VCaP (cell line): ENCODE data around the gene FBN1.

Experiments used
- H3K27ac ChIP-seq: fragments of 450-650 bp; 2 replicates; pipeline ENCODE4 v1.5.1; 2017
- TF ChIP-seq, protein P1 (sequence below): fragments of 450-650 bp; conservative IDR thresholded peaks from 2 replicates; pipeline ENCODE4 v1.5.1; 2017; ENCODE audit warnings: mild to moderate bottlenecking, moderate library complexity

The FBN1 gene

DNA sequence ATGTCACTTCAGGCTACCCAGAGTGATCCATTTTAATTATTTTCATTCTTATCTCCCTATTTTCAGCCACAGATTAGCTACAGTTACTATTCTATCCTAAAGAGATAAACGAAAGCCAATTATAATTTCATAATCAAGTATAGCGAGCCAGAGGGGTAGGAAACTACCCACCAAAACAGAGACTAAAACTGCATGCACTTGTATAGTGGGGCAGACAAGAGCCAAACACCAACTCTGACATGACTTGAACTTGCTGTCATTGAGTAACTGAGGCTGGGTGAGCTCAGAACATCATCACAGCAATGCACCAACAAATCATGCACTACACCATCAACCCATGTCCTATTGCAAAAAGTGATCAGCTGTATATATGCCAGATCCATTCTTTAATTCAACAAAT is 64.8 kb downstream of the FBN1 start:
- TF ChIP-seq, protein P1, sequence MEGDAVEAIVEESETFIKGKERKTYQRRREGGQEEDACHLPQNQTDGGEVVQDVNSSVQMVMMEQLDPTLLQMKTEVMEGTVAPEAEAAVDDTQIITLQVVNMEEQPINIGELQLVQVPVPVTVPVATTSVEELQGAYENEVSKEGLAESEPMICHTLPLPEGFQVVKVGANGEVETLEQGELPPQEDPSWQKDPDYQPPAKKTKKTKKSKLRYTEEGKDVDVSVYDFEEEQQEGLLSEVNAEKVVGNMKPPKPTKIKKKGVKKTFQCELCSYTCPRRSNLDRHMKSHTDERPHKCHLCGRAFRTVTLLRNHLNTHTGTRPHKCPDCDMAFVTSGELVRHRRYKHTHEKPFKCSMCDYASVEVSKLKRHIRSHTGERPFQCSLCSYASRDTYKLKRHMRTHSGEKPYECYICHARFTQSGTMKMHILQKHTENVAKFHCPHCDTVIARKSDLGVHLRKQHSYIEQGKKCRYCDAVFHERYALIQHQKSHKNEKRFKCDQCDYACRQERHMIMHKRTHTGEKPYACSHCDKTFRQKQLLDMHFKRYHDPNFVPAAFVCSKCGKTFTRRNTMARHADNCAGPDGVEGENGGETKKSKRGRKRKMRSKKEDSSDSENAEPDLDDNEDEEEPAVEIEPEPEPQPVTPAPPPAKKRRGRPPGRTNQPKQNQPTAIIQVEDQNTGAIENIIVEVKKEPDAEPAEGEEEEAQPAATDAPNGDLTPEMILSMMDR = no peak
- H3K27ac ChIP-seq = no peak overlapping the region

- no peak overlapping the region for H3K27ac ChIP-seq
- TF ChIP-seq, protein P1 = no peak
Measured at GRCh38 chr15:48579945-48580671, 65.4 kb downstream of the FBN1 start.

GRCh38 chr15:48578965-48579364 is 66.5 kb downstream of the FBN1 start:
- H3K27ac ChIP-seq = no peak overlapping the region
- TF ChIP-seq, protein P1 = no peak

DNA sequence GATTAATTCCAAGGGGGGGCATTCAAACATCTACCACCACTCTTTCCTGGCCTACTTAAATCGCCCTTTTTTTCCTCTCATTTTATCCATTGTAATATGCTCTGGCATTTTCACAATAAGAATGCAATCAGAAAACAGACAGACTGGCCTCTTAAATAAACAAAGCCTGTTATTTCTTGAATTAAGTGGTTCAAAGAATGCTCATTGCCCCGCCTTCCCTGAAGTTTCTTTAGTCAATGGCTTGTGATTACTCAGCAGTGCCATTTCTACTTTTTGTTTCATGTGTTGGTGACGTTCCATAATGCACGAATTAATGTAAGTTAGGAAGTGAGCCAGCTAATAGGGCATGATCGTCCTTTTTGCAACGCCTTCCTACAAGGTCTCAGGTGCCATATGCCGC is 68.0 kb downstream of the FBN1 start:
- no peak overlapping the region for H3K27ac ChIP-seq
- TF ChIP-seq, protein P1 = no peak

GRCh38 chr15:48574187-48574586 is 71.3 kb downstream of the FBN1 start:
- H3K27ac ChIP-seq = no peak overlapping the region
- TF ChIP-seq, protein P1 = no peak

DNA sequence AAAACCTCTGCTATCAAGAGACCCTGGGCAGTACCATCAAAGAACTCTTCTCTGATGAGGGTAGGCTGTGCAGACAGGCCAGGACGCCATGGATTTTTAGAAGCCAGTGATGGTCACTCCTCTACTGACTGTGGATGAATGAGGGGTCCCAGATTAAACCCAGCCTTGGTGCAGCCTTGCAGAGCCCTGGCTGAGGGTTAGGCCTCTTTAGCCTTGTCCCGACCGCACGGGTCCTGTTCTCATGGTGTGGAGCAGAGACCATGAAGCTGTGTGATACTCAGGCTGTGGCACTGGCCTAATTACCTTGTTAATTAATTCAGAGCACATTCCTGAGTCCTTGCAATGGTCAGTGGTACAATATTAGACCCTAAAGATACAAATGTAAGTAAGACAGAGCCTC is 71.7 kb downstream of the FBN1 start:
- no peak overlapping the region for H3K27ac ChIP-seq
- TF ChIP-seq, protein P1 = no peak

DNA sequence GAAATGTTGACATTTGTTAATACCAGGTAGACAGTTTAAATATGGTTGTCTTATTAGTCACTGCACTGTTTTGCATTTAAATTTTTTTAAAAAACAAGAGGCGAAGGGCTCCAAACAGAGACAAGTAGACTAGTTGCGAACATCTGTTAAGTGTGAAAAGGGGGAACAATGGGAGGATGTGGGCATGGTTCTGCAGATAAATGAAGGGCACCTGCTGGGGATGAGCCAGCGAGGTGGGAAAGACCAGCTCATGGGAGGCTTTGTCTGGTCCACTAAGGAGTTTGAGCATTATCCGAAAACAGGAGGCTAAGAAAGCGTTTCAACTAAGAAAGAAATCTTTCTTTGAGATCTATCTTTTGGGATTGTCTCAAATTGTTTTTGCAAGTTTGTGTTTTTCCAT is 72.7 kb downstream of the FBN1 start:
- TF ChIP-seq, protein P1 = no peak
- no peak overlapping the region for H3K27ac ChIP-seq
